ENCODE measurements around the gene GAL3ST1.

Gene GAL3ST1

GRCh38 chr22:30521368-30522156 is 52.9 kb downstream of the GAL3ST1 start:
- Histone ChIP-seq H3K4me2 (ENCODE audit: low read depth, low read length, poor library complexity, severe bottlenecking) (no peak overlapping the region), H2AFZ (ENCODE audit: low read length) (no peak overlapping the region)

GRCh38 chr22:30519842-30520425 is 54.5 kb downstream of the GAL3ST1 start:
- H3K79me2 ChIP-seq (ENCODE audit: insufficient read depth, low read length), result no peaks in the 10 kb centered on the region
- no peaks in the 10 kb centered on the region for H4K20me1 ChIP-seq (ENCODE audit: insufficient read depth, low read length, poor library complexity, severe bottlenecking)
- no peak for TF ChIP-seq EZH2phosphoT487 (IDR thresholded peaks at IDR 0.05; ENCODE audit: borderline replicate concordance)
- no peak for TF ChIP-seq CTCF (conservative IDR thresholded peaks at IDR 0.05; ENCODE audit: low read length)
- H3K9me3 ChIP-seq (ENCODE audit: insufficient read depth, low read depth, low read length), result no peaks in the 10 kb centered on the region
- no peaks in the 10 kb centered on the region for H3K27me3 ChIP-seq (ENCODE audit: insufficient read depth, low read length, poor library complexity, severe bottlenecking)
- H3K36me3 ChIP-seq (ENCODE audit: insufficient read depth, low read length), result no peaks in the 10 kb centered on the region
- no peaks in the 10 kb centered on the region for H3K4me1 ChIP-seq (ENCODE audit: insufficient read depth, low read length, poor library complexity, severe bottlenecking)
- H3K4me3 ChIP-seq (ENCODE audit: low read length, poor library complexity, severe bottlenecking), result no peak overlapping the region
- no peaks in the 10 kb centered on the region for H3F3A ChIP-seq (ENCODE audit: low read depth)
- no peak overlapping the region for H3K4me2 ChIP-seq (ENCODE audit: low read depth, low read length, poor library complexity, severe bottlenecking)
- H3K9ac ChIP-seq (ENCODE audit: low read depth, low read length, poor library complexity, severe bottlenecking), result no peak overlapping the region
- no peak overlapping the region for H2AFZ ChIP-seq (ENCODE audit: low read length)
- no peaks in the 10 kb centered on the region for H3K9me2 ChIP-seq (replicated peaks; ENCODE audit: low read depth, low read length)

More at GRCh38 chr22:30521368-30522156, 52.9 kb downstream of the GAL3ST1 start:
- TF ChIP-seq EZH2phosphoT487 (IDR thresholded peaks at IDR 0.05; ENCODE audit: borderline replicate concordance), result no peak
- no peak for TF ChIP-seq CTCF (conservative IDR thresholded peaks at IDR 0.05; ENCODE audit: low read length)
- Histone ChIP-seq H3K9me2 (replicated peaks; ENCODE audit: low read depth, low read length) (no peaks in the 10 kb centered on the region), H3K4me1 (ENCODE audit: insufficient read depth, low read length, poor library complexity, severe bottlenecking) (no peaks in the 10 kb centered on the region), H3K9ac (ENCODE audit: low read depth, low read length, poor library complexity, severe bottlenecking) (no peak overlapping the region), H3F3A (ENCODE audit: low read depth) (no peaks in the 10 kb centered on the region), H3K4me3 (ENCODE audit: low read length, poor library complexity, severe bottlenecking) (no peak overlapping the region), H3K9me3 (ENCODE audit: insufficient read depth, low read depth, low read length) (no peaks in the 10 kb centered on the region), H3K36me3 (ENCODE audit: insufficient read depth, low read length) (no peaks in the 10 kb centered on the region), H3K79me2 (ENCODE audit: insufficient read depth, low read length) (no peaks in the 10 kb centered on the region), H3K27me3 (ENCODE audit: insufficient read depth, low read length, poor library complexity, severe bottlenecking) (no peaks in the 10 kb centered on the region), H4K20me1 (ENCODE audit: insufficient read depth, low read length, poor library complexity, severe bottlenecking) (no peaks in the 10 kb centered on the region)

GRCh38 chr22:30516731-30517130 is 57.7 kb downstream of the GAL3ST1 start:
- no peak overlapping the region for H3K4me3 ChIP-seq (ENCODE audit: low read length, poor library complexity, severe bottlenecking)
- no peak overlapping the region for H3K4me2 ChIP-seq (ENCODE audit: low read depth, low read length, poor library complexity, severe bottlenecking)
- TF ChIP-seq EZH2phosphoT487 (IDR thresholded peaks at IDR 0.05; ENCODE audit: borderline replicate concordance) (no peak), CTCF (conservative IDR thresholded peaks at IDR 0.05; ENCODE audit: low read length) (no peak)
- H3K79me2 ChIP-seq (ENCODE audit: insufficient read depth, low read length), result no peaks in the 10 kb centered on the region
- H3K9me2 ChIP-seq (replicated peaks; ENCODE audit: low read depth, low read length), result no peaks in the 10 kb centered on the region
- H3K4me1 ChIP-seq (ENCODE audit: insufficient read depth, low read length, poor library complexity, severe bottlenecking), result no peaks in the 10 kb centered on the region
- no peaks in the 10 kb centered on the region for H3K9me3 ChIP-seq (ENCODE audit: insufficient read depth, low read depth, low read length)
- H3K9ac ChIP-seq (ENCODE audit: low read depth, low read length, poor library complexity, severe bottlenecking), result no peak overlapping the region
- no peaks in the 10 kb centered on the region for H3K27me3 ChIP-seq (ENCODE audit: insufficient read depth, low read length, poor library complexity, severe bottlenecking)
- H3F3A ChIP-seq (ENCODE audit: low read depth), result no peaks in the 10 kb centered on the region
- H3K36me3 ChIP-seq (ENCODE audit: insufficient read depth, low read length), result no peaks in the 10 kb centered on the region
- no peak overlapping the region for H2AFZ ChIP-seq (ENCODE audit: low read length)
- no peaks in the 10 kb centered on the region for H4K20me1 ChIP-seq (ENCODE audit: insufficient read depth, low read length, poor library complexity, severe bottlenecking)

Measured in Loucy (cell line).